ES-I3 (cell line): Measurements from ENCODE around the gene TSACC.
A peak's percentile ranks its signal among the peaks of the same experiment; 100 is the strongest.

Source experiments
- H3K36me3 ChIP-seq: 2 replicates; pipeline ENCODE4 v1.6.1; 2013; ENCODE audit warnings: mild to moderate bottlenecking, low read length, control low read depth, moderate library complexity; ENCODE audit not compliant: insufficient read depth
- H3K4me1 ChIP-seq: 2 replicates; pipeline ENCODE4 v1.6.1; 2013; ENCODE audit warnings: mild to moderate bottlenecking, control low read depth, low read length; ENCODE audit not compliant: insufficient read depth
- H3K9ac ChIP-seq: 2 replicates; pipeline ENCODE4 v1.6.1; 2013; ENCODE audit warnings: low read depth, mild to moderate bottlenecking, low read length, moderate library complexity
- H3K9me3 ChIP-seq: 2 replicates; pipeline ENCODE4 v1.6.1; 2013; ENCODE audit warnings: mild to moderate bottlenecking, low read length, moderate library complexity; ENCODE audit not compliant: control insufficient read depth, insufficient read depth

Gene TSACC

GRCh38 chr1:156376146-156376545 is 37.8 kb downstream of the TSACC start:
- Histone ChIP-seq H3K9ac (no peak overlapping the region), H3K36me3 (no peaks in the 10 kb centered on the region), H3K9me3 (no peaks in the 10 kb centered on the region), H3K4me1 (peaks cover 7% of the 10 kb centered on the region)

- Histone ChIP-seq H3K4me1 (peaks cover 7% of the 10 kb centered on the region), H3K36me3 (no peaks in the 10 kb centered on the region), H3K9ac (no peak overlapping the region), H3K9me3 (no peaks in the 10 kb centered on the region)
Observed at GRCh38 chr1:156376958-156377919, 38.9 kb downstream of the TSACC start.

- Histone ChIP-seq H3K9me3 (no peaks in the 10 kb centered on the region), H3K4me1 (peaks cover 7% of the 10 kb centered on the region), H3K36me3 (no peaks in the 10 kb centered on the region), H3K9ac (no peak overlapping the region)
Observed at GRCh38 chr1:156378557-156378956, 40.2 kb downstream of the TSACC start.

- Histone ChIP-seq H3K4me1 (peaks cover 7% of the 10 kb centered on the region), H3K36me3 (no peaks in the 10 kb centered on the region), H3K9ac (no peak overlapping the region), H3K9me3 (no peaks in the 10 kb centered on the region)
Observed at GRCh38 chr1:156379420-156380165, 41.3 kb downstream of the TSACC start.

GRCh38 chr1:156382561-156382960 is 44.2 kb downstream of the TSACC start:
- Histone ChIP-seq H3K36me3 (no peaks in the 10 kb centered on the region), H3K4me1 (peaks cover 10% of the 10 kb centered on the region), H3K9ac (no peak overlapping the region), H3K9me3 (no peaks in the 10 kb centered on the region)

GRCh38 chr1:156383023-156383422 is 44.7 kb downstream of the TSACC start:
- peaks cover 10% of the 10 kb centered on the region for H3K4me1 ChIP-seq
- H3K9me3 ChIP-seq: no peaks in the 10 kb centered on the region
- no peak overlapping the region for H3K9ac ChIP-seq
- no peaks in the 10 kb centered on the region for H3K36me3 ChIP-seq

- Histone ChIP-seq H3K4me1 (peaks cover 10% of the 10 kb centered on the region), H3K36me3 (no peaks in the 10 kb centered on the region), H3K9me3 (no peaks in the 10 kb centered on the region), H3K9ac (no peak overlapping the region)
Observed at GRCh38 chr1:156384007-156384406, 45.7 kb downstream of the TSACC start.

- H3K9ac ChIP-seq: no peak overlapping the region
- H3K9me3 ChIP-seq: no peaks in the 10 kb centered on the region
- no peaks in the 10 kb centered on the region for H3K36me3 ChIP-seq
- H3K4me1 ChIP-seq: peaks cover 6% of the 10 kb centered on the region
Observed at GRCh38 chr1:156384658-156385057, 46.3 kb downstream of the TSACC start.

GRCh38 chr1:156385534-156386031 is 47.3 kb downstream of the TSACC start:
- Histone ChIP-seq H3K9ac (no peak overlapping the region), H3K4me1 (peaks cover 3% of the 10 kb centered on the region; the same call in 1 of the 2 replicates), H3K36me3 (no peaks in the 10 kb centered on the region), H3K9me3 (no peaks in the 10 kb centered on the region)

- H3K9ac ChIP-seq: no peak overlapping the region
- H3K9me3 ChIP-seq: no peaks in the 10 kb centered on the region
- peaks cover 6% of the 10 kb centered on the region; the same call in 1 of the 2 replicates for H3K4me1 ChIP-seq
- H3K36me3 ChIP-seq: no peaks in the 10 kb centered on the region
Observed at GRCh38 chr1:156386134-156386901, 48.0 kb downstream of the TSACC start.

GRCh38 chr1:156386949-156387869 is 48.9 kb downstream of the TSACC start:
- Histone ChIP-seq H3K9ac (no peak overlapping the region), H3K4me1 (peaks cover 14% of the 10 kb centered on the region), H3K36me3 (no peaks in the 10 kb centered on the region)

GRCh38 chr1:156387870-156388173 is 49.5 kb downstream of the TSACC start:
- H3K9me3 ChIP-seq: no peaks in the 10 kb centered on the region
- peaks cover 20% of the 10 kb centered on the region for H3K4me1 ChIP-seq
- no peaks in the 10 kb centered on the region for H3K36me3 ChIP-seq
- H3K9ac ChIP-seq: peak overlapping the region; percentile 39; the same call in 1 of the 2 replicates

More at GRCh38 chr1:156386949-156387869, 48.9 kb downstream of the TSACC start:
- no peaks in the 10 kb centered on the region for H3K9me3 ChIP-seq
